ENCODE data around the gene SAG.

DNA sequence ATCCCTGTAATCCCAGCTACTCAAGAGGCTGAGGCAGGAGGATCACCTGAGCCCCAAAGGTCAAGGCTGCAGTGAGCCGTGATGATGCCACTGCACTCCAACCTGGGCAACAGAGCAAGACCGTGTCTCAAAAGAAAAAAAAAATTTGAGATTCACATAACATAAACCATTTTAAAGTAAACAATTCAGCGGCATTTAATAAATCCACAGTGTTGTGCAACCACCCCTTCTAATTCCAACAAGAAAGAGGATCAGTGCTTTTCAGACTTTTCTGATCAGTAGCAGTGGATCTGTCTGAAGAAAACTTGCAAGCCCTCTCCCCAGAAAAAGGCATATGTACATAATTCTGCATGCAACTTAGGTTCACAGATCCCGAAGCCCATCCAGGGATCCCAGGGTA lies 7.2 kb upstream of the SAG start:
- TF ChIP-seq CTCF (IDR thresholded peaks at IDR 0.05; ENCODE audit: poor library complexity) = no peak
- TF ChIP-seq EZH2 (IDR thresholded peaks at IDR 0.05; ENCODE audit: borderline replicate concordance) = no peak
- no peak for TF ChIP-seq EZH2phosphoT487 (IDR thresholded peaks at IDR 0.05; ENCODE audit: low read depth, severe bottlenecking, unreplicated experiment)

Data from hepatocyte (in vitro differentiated cells).